Activated naive CD4-positive, alpha-beta T cell treated with anti-CD3 and anti-CD28 coated beads, Interleukin-2, amount 10 ng/mL, durations not matched to agents 5 hours and 36 hours (primary cell): ENCODE data around the gene MEIOB. TPM values are rescaled to one million over a fixed set of nuclear protein-coding genes. Genes with fewer than 3 reads are reported as not detected.

Experiments
- total RNA-seq, 2 experiments: library from RNA; stranded (reverse); gene quantifications; one replicate each; pipeline ENCODE4 v1.2.3, GENCODE V29; 2021

The MEIOB gene, protein sequence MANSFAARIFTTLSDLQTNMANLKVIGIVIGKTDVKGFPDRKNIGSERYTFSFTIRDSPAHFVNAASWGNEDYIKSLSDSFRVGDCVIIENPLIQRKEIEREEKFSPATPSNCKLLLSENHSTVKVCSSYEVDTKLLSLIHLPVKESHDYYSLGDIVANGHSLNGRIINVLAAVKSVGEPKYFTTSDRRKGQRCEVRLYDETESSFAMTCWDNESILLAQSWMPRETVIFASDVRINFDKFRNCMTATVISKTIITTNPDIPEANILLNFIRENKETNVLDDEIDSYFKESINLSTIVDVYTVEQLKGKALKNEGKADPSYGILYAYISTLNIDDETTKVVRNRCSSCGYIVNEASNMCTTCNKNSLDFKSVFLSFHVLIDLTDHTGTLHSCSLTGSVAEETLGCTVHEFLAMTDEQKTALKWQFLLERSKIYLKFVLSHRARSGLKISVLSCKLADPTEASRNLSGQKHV
- total RNA-seq = not detected

DNA sequence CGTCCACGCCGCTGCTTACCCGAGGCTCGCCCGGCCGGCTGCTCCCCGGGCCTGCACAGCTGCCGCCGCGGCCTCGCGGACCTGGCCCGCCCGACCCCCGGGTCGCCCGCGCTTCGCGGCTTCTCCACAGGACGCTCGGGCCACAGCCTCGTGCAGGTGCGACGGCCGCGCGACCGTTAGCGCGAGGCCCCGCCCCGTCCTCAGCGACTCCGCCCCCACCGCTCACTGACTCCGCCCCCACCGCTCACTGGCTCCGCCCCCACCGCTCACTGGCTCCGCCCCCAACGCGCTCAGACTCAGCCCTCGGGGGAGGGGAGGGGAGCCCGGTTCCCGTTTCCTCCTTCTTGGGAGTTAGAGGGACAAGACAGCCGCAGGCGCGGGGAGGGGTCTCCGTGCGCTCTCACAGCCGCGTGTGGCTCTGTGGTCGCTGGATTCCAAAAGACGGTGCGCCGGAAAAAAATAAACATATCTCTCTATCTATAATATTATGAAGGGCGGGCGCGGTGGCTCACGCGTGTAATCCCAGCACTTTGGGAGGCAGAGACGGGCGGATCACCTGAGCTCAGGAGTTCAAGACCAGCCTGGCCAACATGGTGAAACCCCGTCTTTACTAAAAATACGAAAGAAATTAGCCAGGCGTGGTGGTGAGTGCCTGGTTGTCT, at the start of gene MEIOB:
MEIOB (minus strand) TSS at position 191 of the 662 bp plus-strand sequence. CDS start 3,989 bp downstream, outside the sequence.

DNA sequence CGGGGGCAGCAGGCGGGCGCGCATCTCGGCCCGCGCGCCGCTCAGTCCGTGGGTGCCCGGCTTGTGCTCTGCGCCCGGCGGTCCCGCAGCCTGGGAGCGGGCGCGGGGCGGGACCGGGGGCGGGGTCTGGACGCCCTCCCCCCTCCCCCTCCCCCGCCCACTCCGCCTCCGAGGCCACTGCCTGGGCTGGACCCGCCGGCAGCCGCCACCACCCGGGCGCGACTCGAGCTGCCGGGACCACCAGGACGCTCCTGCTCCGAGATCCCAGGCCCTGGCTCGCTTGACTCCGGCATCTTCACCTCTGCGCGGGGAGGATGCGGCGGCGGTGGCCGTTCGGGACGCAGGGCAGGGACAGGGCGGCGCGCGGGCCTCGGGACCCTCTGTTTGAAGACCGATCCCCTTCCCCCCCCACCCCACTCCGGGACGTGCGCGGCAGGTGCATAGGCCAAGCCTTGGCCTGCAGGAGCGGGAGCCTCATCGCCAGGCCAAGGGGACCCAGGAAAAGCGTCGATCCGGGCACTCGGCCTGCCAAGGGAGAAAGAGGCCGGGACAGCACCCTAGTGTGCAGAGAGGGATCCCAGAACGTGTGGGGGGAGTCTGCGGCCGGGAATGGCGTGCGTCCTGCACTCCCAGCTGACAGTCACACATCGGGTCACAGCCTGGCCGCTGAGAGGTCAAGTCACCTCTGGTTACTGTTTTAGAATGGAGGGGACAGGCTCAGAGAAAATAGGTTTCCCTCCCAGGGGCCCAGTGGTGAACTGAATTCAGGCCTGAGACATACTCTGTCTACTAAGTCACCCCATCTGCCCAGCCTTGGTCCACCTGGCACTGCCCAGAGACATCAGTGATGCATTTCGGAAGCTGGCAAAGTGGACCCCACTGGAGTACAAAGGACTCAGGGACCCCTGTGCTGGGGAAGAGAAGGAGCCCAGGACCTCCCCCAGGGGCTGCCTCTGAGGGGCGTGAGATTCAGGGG, 46.7 kb upstream of the MEIOB start, which contains the start of gene HS3ST6:
HS3ST6 (minus strand) TSS at position 65 of the 976 bp plus-strand sequence. CDS start 92 bp downstream, outside the sequence.

DNA sequence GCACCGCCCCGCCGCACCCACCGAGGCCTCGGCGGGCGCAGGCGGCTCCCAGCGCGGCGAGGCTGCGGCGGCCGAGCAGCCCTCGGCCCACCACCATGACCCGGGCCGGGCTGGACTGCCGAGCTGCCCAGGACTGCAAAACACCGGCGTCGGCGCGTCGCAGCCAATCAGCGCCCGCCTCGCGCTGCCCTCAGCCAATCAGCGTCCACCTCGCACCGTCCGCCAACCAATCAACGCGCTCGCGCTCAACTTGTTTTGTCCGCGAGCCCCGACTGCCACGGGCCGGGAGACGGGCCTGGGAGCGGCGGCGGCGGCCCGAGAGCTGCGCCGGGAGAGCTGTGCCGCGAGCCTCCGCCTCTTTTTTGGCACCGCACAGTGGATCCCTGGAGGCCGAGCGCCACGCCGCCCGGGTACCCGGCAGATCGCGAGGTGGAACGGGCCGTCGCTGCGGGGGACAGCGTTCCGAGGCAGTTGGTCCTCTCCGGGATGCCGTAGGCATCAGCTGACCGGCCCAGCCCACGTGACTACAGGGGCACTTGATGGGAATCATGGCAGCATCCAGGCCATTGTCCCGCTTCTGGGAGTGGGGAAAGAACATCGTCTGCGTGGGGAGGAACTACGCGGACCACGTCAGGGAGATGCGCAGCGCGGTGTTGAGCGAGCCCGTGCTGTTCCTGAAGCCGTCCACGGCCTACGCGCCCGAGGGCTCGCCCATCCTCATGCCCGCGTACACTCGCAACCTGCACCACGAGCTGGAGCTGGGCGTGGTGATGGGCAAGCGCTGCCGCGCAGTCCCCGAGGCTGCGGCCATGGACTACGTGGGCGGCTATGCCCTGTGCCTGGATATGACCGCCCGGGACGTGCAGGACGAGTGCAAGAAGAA, 45.0 kb downstream of the MEIOB start, which contains the start of the genes FAHD1 and HAGH:
FAHD1 (plus strand) TSS at position 516 of the 883 bp plus-strand sequence; CDS start at position 549, 33 bp downstream.
HAGH (minus strand) TSS at position 135 of the 883 bp plus-strand sequence; CDS start at position 97, 38 bp downstream.

DNA sequence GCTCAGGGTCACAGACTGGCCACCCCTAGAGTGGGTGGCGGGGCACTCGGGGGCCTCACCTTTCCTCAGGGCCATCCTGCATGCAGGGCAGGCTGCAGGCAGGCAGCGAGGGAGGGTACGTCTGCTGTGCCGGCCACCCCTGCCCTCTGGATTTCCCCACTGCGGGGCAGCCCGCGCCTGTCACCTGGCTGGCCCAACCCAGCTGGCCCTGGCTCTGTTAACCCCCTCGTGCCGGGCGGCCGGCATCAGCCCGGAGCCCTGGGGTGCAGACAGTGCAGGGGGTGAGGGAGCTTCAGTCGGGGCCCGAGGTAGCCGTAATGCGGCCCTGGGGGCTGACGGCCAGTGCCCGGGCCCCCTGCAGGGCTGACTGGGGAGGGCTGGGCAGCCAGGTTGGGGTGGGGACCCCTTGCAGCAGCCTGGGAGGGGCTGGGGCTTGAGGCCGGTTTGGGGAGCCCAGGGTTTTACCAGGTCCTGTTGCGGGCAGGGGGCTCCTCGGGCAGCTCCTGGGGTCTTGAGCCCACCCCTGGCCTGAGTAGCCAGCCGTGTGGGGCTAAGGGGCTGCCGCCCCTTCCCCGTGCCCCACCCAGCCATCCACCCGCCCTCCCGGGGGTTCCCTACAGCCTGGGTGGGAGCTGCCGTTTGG, 78.3 kb downstream of the MEIOB start, which contains the start of gene IGFALS:
IGFALS (minus strand) TSS at position 128 of the 643 bp plus-strand sequence; CDS start at position 75, 53 bp downstream.

Other genes with a start within 250 kb of the MEIOB start
- gene JPT2, start 193.9 kb downstream of the MEIOB start, total RNA-seq = 10 to 100 TPM; 45.1 to 47.1 TPM
- gene MAPK8IP3, start 166.0 kb downstream of the MEIOB start, total RNA-seq = 100 to 1,000 TPM; 107 to 115 TPM
- 10 to 100 TPM; 43.1 to 45.1 TPM for gene NME3, start 100.6 kb downstream of the MEIOB start, total RNA-seq
- gene EME2, start 99.4 kb downstream of the MEIOB start, total RNA-seq = 10 to 100 TPM; 26.6 to 27.4 TPM
- gene MRPS34, start 99.0 kb downstream of the MEIOB start, total RNA-seq = 10 to 100 TPM; 88.3 to 89.4 TPM
- gene SPSB3, start 89.6 kb downstream of the MEIOB start, total RNA-seq = 10 to 100 TPM; 53.5 to 53.7 TPM
- gene NUBP2, start 89.2 kb downstream of the MEIOB start, total RNA-seq = 10 to 100 TPM; 45.7 to 47.8 TPM
- gene IGFALS, start 78.5 kb downstream of the MEIOB start, total RNA-seq = under 1 TPM in 1 of 2 experiments, not detected in 1; 0.15 TPM
- gene HAGH, start 45.3 kb downstream of the MEIOB start, total RNA-seq = 10 to 100 TPM; 41.0 to 44.3 TPM
- 10 to 100 TPM; 11.3 to 11.5 TPM for gene FAHD1, start 45.0 kb downstream of the MEIOB start, total RNA-seq
- not detected for gene HS3ST6, start 46.3 kb upstream of the MEIOB start, total RNA-seq
- 10 to 100 TPM; 13.7 to 13.8 TPM for gene MSRB1, start 71.0 kb upstream of the MEIOB start, total RNA-seq
- not detected for gene RPL3L, start 82.5 kb upstream of the MEIOB start, total RNA-seq
- 100 to 1,000 TPM; 110 to 120 TPM for gene NDUFB10, start 87.4 kb upstream of the MEIOB start, total RNA-seq
- 1,000 to 10,000 TPM; 3,275 to 3,410 TPM for gene RPS2, start 92.7 kb upstream of the MEIOB start, total RNA-seq
- not detected for gene RNF151, start 94.7 kb upstream of the MEIOB start, total RNA-seq
- gene TBL3, start 99.9 kb upstream of the MEIOB start, total RNA-seq = 10 to 100 TPM; 24.4 to 27.4 TPM
- gene NOXO1, start 109.3 kb upstream of the MEIOB start, total RNA-seq = under 1 TPM; 0.40 to 0.77 TPM
- gene GFER, start 112.0 kb upstream of the MEIOB start, total RNA-seq = 10 to 100 TPM; 26.6 to 27.3 TPM
- 1 to 10 TPM; 2.2 to 2.8 TPM for gene SYNGR3, start 117.8 kb upstream of the MEIOB start, total RNA-seq
- 10 to 100 TPM; 51.5 to 52.2 TPM for gene ZNF598, start 137.7 kb upstream of the MEIOB start, total RNA-seq
- gene NPW, start 147.6 kb upstream of the MEIOB start, total RNA-seq = under 1 TPM; 0.24 to 0.48 TPM
- 1 to 10 TPM; 2.8 to 3.2 TPM for gene NHERF2, start 154.7 kb upstream of the MEIOB start, total RNA-seq
- 10 to 100 TPM; 21.4 to 21.8 TPM for gene NTHL1, start 175.7 kb upstream of the MEIOB start, total RNA-seq
- gene TSC2, start 175.8 kb upstream of the MEIOB start, total RNA-seq = 100 to 1,000 TPM; 106 to 109 TPM